ENCODE data around the gene CHST8.
A peak's percentile ranks its signal among the peaks of the same experiment; 100 is the strongest.

The CHST8 gene

DNA sequence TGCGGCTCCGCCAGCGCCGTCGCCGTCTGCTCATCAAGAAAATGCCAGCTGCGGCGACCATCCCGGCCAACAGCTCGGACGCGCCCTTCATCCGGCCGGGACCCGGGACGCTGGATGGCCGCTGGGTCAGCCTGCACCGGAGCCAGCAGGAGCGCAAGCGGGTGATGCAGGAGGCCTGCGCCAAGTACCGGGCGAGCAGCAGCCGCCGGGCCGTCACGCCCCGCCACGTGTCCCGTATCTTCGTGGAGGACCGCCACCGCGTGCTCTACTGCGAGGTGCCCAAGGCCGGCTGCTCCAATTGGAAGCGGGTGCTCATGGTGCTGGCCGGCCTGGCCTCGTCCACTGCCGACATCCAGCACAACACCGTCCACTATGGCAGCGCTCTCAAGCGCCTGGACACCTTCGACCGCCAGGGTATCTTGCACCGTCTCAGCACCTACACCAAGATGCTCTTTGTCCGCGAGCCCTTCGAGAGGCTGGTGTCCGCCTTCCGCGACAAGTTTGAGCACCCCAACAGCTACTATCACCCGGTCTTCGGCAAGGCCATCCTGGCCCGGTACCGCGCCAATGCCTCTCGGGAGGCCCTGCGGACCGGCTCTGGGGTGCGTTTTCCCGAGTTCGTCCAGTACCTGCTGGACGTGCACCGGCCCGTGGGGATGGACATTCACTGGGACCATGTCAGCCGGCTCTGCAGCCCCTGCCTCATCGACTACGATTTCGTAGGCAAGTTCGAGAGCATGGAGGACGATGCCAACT lies 150.5 kb downstream of the CHST8 start:
- DNase-seq: no peak

DNA sequence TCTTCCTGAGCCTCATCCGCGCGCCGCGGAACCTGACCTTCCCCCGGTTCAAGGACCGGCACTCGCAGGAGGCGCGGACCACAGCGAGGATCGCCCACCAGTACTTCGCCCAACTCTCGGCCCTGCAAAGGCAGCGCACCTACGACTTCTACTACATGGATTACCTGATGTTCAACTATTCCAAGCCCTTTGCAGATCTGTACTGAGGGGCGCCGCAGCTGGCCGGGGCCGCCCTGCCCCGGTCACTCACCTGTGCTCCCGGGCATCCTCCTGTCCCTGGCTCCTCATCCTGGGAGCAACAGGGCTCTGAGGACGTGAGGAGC lies 151.1 kb downstream of the CHST8 start:
- DNase-seq: no peak

DNA sequence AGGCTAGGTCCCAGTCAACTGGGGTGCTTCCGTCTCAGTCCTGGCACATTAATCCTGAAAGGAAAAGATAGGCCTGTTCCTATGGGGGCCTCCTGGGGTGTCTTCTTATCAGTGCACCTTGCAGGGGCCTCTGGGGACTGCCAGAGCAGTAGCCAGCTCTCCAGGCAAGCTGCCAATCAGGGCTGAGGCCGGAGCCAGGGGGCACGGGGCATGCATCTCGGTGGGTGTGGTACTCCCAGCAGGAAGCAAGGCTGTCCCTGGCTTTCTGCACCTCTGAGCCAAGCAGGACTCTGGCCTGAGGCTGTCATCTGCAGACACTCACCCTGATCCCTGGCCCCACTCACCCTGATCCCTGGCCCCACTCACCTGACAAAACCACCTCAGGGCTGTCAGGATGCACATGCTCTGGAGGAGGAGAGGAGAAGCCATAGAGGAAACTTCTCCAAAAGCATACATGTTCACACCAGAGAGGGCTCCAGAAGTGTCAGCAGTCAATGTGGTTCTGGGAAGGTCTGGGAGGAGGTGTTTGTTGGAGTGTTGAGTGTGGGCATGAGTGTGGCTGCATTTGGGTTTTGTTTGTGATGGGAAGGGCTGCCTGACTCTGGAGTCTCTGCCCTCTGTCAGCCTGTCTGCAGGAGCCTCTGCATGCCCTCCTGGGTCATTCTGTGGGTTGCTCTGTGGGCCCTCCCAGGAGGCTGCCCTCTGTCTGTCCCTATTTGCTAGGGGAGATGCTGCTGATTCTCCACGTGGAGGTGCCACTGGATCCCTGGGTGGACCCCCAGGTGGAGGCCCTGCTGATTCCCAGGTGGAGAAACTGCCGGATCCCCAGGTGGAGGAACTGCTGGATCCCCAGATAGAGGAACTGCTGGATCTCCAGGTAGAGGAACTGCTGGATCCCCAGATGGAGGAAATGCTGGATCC lies 152.2 kb downstream of the CHST8 start:
- no peak for DNase-seq

DNA sequence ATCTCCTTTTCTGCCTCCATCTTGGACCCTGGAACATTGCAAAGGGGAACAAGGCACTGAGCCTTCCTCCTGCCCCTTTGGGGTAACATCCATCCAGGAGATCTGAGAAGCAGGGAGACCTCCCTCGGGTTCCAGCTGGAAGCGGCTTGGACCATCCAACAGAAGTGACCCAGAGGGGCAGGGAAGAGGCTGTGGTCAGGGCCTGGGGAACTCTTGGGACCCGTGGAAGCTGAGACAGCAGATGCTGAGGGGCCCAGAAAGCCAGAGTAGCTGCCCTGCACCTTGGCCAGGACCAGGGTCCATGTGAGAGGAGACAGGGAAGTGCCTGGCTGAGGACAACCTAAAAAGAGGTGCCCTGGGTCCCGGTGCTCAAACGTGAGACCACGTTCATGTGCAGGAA lies 153.0 kb downstream of the CHST8 start:
- no peak for DNase-seq

DNA sequence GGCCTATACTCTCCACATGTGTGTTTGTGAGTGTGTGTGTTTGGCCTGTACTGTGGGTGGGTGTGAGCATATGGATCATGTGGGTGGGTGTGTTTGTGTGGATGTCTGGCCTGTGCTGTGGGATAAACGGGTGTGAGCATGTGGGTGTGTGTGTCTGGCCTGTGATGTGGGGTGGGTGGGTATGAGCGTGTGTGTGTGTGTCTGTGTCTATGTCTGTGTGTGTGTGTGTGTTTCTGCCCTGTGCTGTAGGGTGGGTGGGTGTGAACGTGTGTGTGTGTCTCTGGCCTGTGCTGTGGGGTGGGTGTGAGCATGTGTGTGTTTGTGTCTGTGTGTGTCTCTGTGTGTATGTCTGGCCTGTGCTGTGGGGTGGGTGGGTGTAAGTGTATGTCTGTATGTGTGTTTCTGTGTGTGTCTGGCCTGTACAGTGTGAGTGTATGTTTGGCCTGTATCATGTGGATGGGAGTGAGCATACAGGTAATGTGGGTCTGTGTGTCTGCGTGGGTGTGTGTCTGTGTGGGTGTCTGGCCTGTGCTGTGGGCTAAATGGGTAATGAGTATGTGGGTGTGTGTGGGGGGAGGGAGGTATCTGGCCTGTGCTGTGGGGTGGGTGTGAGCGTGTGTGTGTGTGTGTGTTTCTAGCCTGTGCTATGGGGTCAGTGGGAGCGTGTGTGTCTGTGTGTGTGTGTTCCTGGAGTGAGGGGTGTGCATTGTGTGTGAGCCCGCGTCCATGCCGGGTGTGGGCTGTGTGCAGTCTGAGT lies 154.2 kb downstream of the CHST8 start:
- DNase-seq: no peak

DNA sequence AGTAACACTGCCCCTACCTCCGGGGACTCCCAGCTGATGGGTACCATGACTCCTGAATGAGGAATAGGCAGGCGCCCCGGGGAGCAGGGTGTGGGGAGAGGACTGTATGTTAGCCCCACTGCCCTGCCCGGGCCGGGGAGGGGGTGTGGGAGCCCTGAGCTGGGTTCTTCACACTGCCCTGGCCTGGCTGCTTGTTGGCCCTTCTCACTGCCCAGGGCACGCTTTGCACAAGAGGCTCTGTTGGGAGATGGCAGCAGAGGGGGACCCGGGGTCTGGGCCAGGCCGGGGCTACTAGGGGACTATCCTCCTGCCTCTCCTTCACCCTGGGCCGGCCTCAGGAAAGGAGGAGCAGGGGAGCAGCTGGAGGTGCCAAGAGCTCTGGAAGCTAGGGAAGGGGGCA lies 155.6 kb downstream of the CHST8 start:
- no peak for DNase-seq

DNA sequence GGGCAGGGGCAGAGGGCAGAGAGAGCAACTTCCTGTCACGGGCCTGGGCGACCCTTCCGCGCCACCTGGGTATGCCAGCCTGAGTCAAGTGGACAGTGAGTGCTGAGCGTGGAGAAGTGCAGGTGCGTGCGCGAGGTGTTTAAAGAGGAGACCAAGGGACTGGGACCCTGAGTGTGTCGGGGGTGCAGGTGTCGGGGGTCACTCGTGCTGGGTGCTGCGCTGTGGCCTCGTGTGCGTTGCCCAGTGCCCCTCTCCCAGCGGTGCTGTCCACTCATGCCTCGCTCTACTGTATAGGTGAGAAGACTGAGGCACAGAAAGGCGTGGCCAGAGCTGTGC lies 156.0 kb downstream of the CHST8 start:
- DNase-seq: no peak

DNA sequence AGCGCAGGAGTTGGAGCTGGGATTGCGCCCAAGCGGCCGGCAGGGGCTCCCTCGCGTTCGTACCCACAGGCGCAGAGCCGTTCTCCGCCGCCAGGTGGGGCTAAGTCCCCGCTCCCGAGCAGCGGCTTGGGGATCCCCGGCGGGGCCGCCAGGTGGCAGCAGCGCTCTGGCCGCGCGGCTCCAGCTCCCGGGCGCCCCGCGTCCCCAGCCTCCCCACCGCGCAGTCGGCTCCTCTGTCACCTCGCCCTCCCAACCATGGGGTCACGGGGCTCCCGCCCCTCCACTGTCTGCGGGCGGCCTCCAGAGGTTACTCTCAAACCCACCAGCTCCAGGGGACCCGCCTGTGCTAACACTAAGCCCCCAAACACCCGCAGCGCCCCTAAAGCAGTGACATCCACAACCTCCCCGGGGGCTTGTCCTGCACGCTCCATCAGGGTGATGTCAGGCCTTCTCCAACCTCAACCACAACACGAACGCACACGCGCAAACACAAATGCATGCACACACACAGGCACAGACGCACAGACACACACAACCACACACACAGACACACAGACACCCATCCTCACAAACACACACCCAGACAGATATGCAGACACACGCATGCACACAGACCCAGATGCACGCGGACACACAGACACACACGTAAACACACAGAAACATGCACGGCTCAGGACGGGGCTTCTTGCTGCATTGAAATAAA lies 156.5 kb downstream of the CHST8 start:
- DNase-seq: peak; percentile 90

DNA sequence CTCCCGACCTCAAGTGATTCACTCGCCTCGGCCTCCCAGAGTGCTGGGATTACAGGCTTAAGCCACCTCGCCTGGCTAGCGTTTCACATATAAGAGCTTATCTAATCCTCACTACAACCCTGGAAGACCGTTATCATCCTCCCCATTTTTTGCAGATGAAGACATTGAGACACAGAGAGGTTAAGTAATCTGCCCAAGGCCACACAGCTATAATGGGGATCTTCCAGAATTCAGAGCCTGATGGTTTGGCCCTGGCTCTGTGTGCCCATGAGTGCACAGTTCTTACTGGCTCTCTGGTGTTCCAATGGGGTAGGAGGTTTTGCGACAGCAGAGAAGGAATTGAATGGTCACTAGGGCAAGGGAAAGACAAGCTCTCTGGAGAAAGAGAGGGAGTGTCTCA lies 158.1 kb downstream of the CHST8 start:
- DNase-seq: no peak

DNA sequence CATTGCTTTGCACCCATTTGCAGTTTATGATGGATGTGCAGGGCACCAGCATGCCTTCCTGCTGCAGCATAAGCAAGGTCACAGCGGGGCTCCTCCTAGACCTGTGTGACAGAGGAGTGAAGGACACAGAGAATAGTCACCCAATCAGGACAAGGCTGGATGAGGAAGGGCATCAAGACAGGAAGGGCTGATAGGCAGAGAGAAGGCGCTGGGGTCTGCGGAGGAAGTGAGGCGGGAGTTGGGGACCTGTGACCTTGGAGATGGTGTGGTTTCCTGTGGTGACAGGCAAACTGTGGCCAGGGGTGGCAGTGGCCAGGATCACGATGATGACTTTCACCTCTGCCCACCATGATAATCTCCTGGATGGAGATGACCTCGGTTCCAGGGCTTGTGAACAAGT lies 158.5 kb downstream of the CHST8 start:
- DNase-seq: no peak

DNA sequence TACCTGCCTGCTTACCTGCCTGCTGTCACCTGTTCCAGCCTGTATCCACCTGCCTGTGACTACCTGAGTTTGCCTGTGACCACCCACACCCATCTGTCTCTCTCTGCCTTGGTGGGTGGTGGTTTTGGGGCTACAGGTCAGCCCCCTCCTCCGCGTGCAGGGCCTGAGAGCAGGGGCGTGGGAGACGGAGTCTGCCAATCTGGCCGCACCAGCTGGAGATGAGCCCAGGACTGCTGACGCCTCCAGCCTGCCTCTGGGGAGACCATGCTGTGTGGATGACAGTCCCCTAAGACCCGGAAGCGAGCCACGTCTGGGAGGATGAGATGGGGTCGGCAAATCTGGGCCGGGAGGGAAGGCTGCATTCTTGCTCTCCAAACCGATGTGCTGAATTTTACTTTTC lies 159.0 kb downstream of the CHST8 start:
- no peak for DNase-seq

DNA sequence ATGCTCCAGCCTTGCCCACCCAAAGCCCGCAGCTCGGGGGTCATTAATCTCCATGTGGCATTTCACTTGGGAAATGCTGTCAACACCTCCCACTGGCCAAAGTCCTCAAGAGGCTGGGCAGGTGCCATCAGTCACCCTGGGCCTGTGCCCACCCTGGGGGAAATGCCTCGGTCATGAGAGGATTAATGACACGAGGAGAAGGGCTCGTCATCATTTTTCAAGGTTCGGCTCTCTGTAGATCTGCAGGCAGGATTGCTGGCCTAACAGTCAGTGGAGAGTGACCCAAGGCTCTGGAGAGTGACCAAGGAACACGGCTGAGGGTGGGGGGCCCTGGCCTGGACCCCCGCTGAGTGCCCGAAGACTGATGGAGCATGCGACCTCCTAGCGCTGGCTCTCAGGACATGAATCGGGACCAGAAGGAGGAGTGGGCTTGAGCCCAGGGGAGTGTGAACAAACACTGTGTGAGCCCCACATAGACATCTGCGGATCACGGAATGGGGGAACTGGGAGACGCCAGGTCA lies 159.7 kb downstream of the CHST8 start:
- no peak for DNase-seq

DNA sequence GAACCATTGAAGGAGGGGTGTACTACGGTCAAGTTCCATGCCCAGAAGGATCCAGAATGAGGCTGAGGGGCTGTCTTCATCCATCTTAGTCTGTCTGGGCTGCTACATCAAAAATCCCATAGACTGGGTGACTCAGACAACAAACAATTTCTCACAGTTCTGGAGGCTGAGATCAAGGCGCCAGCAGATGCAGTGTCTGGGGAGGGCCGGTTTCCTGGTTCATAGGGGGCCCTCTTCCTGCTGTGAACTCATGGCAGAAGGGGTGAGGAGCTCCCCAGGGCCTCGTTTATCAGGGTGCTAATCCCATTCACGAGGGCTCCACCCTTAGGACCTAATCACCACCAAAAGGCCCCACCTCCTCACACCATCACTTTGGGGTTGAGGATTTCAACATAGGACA lies 160.2 kb downstream of the CHST8 start:
- DNase-seq: no peak

DNA sequence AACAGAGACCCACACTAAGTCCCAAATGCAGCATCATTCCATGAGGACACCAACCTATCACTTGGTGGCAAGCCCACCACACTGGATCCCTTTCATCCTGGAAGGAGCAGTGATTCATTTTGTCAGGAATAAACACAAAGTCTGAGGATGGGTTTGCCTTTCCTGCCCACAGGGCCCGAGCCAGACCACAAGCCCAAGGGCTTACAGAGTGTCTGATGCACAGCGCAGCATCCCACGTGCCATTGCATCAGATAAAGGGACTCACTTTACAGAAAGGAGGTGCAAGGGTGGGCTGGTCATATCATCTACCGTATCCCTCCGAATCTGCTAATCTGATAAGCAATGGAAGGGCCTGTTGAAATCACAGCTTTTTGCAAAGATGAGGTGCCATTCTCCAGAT lies 162.7 kb downstream of the CHST8 start:
- DNase-seq: no peak

DNA sequence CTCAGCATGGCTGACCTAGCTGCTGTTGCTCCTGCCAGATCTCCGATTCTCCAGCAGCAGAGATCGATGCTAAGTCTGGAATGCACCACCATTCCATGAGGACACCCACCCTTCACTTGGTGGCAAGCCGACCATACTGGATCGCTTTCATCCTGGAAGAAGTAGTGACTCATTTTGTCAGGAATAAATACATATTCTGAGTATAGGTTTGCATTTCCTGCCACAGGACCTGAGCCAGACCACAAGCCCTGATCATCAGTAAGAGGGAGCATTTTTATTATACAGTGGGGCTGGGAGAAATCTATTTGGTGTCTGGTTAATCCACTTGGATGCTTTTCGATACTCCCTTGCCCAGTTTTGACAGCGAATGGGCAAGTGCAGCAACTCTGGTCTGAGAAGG lies 164.0 kb downstream of the CHST8 start:
- DNase-seq: no peak

DNA sequence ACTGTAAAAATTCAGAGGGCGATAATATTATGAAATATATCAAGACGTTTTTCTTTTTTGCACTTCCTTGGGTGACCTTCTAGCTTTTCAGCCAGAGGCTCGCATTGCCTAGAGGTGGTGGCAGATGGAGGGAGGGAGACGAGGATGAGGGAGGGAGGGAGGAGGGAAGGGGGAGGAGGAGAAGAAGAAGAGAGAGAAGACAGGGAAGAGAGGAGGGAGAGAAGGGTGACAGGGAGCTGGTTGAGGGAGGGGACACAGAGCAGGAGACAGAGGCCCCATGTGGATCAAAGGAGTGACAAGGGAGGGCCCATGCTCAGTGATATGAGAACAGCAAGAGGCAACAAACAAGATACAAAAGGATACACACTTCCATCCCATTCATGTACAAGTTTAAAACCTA lies 166.9 kb downstream of the CHST8 start:
- no peak for DNase-seq

DNA sequence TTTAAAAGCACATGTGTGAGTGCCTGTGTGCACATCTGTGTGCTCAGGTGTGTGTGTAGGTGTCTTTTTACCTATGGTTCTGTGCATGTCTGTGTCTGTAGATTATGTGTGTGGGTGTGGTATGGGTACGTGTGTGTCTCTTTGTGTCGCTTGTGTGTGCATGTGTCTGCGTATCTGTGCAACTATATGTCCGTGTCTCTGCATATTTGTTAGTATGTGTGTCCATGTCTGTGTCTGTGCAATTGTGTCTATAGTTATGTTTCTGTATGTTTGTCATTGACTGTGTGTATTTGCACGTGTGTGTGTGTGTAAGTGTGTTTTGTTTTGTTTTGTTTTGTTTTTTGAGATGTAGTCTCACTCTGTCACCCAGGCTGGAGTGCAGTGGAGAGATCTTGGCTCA lies 167.6 kb downstream of the CHST8 start:
- DNase-seq: no peak

DNA sequence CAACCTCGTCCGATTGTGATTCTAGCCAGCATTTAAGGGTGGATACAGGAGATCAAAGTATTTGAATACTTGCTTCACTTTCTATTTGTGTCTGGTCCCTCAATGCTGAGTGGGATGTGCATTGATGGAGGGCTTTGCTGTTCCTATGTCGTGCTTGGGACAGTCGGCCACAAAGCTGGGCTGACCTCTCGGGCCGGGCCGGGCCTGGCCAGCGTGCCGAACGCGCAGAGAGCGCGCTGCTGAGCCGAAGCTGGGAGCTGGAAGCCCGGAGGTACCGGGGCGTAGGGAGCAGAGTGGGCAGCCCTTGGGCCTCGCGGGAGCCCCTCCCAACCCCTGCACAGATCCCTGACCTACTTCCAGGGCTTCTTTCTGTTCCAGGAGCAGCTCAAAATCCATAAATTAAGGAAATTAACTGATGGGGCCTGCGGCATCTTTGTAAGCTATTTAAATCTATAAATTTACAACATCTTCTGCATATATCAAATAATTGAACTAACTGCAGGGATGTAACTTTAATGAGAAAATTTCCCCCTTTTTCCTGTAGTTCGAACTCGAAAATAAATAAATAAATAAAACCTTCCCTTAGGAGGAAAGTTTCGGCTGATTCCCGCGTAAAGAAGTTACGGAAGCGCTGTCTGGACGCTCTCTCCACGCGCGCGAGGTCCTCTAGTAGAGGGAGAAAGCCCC lies 173.1 kb downstream of the CHST8 start:
- no peak for DNase-seq

DNA sequence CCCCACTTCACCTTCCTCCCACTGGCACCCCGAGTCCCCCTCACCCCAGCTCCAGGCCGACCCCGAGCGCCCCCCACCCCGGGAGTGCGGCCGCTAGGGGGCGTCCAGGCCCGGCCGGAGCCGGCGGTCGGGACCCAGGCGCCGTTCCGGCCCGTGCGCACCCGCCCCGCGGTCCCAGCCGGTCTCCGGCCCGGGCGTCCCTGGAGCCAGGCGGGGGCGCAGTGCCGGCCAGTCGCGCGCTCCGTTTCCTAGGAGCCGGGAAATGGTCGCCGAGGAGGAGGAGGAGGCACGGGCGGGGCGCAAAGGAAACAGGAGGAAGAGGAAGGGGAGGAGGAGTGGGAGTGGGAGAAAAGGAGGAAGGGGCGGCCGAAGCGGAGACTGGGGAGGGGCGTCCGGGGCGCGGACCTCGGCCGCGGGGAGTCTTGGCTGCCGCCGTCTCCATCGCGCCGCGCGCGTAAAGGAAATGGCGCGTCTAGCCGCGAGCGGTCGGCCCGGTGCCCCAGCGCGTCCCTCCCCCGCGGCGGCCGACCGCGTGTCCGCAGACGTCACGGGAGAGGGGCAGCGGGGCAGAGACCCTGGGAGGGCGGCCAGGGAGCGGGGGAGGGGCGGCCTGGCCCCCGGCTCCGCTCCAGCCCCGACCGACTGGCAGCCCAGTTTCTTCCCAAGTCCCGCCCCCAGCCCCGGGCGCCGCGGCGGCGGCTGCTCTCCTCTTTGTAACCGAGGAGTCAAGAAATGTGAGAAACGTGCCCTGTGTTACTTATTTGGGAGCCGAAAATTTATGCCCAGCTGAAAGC lies 173.8 kb downstream of the CHST8 start:
- DNase-seq: peak; percentile 55

DNA sequence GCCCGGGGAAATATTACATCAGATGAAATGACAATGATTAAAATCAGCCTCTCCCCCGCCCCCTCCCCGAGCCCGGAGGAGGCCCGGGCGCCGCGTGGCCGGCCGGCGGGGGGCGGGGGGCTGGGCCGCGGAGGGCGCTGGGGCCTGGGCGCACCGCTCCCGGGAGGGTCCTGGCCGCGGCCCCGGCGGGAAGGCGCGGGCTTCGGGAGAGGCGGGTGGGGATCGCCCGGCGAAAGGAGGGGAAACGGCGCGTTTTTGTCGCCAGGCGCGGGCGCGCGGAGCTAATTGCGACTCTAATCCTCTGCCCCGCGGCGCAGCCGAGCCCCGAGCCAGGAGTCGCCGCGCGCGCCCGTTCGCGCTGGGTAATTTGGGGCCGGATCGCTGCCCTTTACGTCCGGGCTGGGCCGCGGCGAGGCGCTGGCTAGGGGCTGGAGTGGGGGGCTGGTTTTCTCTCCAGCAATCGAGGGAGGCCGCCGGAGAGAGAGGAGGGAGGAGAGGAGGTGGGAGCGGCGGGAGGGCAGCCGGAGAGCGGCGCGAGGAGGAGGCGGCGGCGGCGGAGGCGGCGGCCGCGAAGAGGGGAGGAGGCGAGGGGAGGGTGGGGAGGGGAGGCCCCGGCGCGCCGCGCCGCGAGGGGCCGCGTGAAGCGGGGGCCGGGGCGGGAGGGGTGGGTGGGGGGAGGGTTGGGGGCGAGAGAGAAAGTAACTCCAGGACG lies 174.6 kb downstream of the CHST8 start, which contains the start of gene KCTD15:
Gene KCTD15, plus strand, starts transcription at position 707 of the 712 bp plus-strand sequence. CDS start 3,585 bp downstream, outside the sequence.
- DNase-seq: no peak
